H1 (cell line): ENCODE results near the gene CHRNA9. TPM values are rescaled to one million over a fixed set of nuclear protein-coding genes. Genes with fewer than 3 reads are reported as not detected.

Source experiments
- CTCF ChIA-PET: fragments of 300-600 bp; sonication (Branson Sonifier 250); formaldehyde crosslinking; loops from one replicate; lab custom pipeline; 2021; ENCODE audit not compliant: partially characterized antibody; lab: Charles Lee
- POLR2A ChIA-PET: fragments of 300-600 bp; sonication (Branson Sonifier 250); formaldehyde crosslinking; loops from one replicate; lab custom pipeline; 2021; ENCODE audit warnings: inconsistent platforms; ENCODE audit not compliant: partially characterized antibody; lab: Charles Lee
- DNase-seq, 2 experiments: peaks; one replicate each; pipeline versions ENCODE4 v3.0.0 to v3.0.0-alpha.2; 2010 to 2022; ENCODE audit warnings: low spot score in 2 of 2, low read depth in 1 of 2, mixed read lengths in 1 of 2
- FAIRE-seq: peaks from 2 replicates; lab custom pipeline; 2011; peaks lifted over from hg19 to GRCh38; lab: Jason Lieb, UNC
- H2AFZ ChIP-seq: 2 replicates; pipeline ENCODE4 v1.8.1; 2012; ENCODE audit warnings: low read length, inconsistent platforms
- H2AK5ac ChIP-seq: 2 replicates; pipeline ENCODE4 v1.6.1; 2013; ENCODE audit warnings: low read depth, low read length
- H2BK120ac ChIP-seq: replicated peaks from 2 replicates; pipeline ENCODE3; 2013; ENCODE audit warnings: low read depth, low read length, inconsistent platforms
- H2BK12ac ChIP-seq: 2 replicates; pipeline ENCODE4 v1.6.1; 2013; ENCODE audit warnings: low read depth, low read length
- H2BK15ac ChIP-seq: 2 replicates; pipeline ENCODE4 v1.6.1; 2013; ENCODE audit warnings: low read length
- H2BK20ac ChIP-seq: 2 replicates; pipeline ENCODE4 v1.6.1; 2013; ENCODE audit warnings: low read length
- H2BK5ac ChIP-seq: 2 replicates; pipeline ENCODE4 v1.6.1; 2013; ENCODE audit warnings: low read depth, low read length
- H3K14ac ChIP-seq: 2 replicates; pipeline ENCODE4 v1.6.1; 2013; ENCODE audit warnings: inconsistent platforms; ENCODE audit not compliant: insufficient read length
- H3K18ac ChIP-seq: 2 replicates; pipeline ENCODE4 v1.6.1; 2013; ENCODE audit warnings: low read length; ENCODE audit errors: extremely low read depth
- H3K23ac ChIP-seq: 2 replicates; pipeline ENCODE4 v1.6.1; 2013; ENCODE audit warnings: inconsistent platforms; ENCODE audit not compliant: insufficient read length
- H3K23me2 ChIP-seq: 2 replicates; pipeline ENCODE4 v1.6.1; 2013; ENCODE audit warnings: low read depth, low read length
- H3K27ac ChIP-seq: 2 replicates; pipeline ENCODE4 v1.6.1; 2011; ENCODE audit warnings: low read depth, low read length, inconsistent platforms
- H3K27me3 ChIP-seq, 4 experiments: replicated peaks in 1 of 4; 1 replicate in 1 of 4; 2 replicates in 3 of 4; pipeline versions ENCODE4 v1.6.1 to v1.8.1; 2011 to 2013; ENCODE audit warnings: low read length in 3 of 4, mild to moderate bottlenecking in 3 of 4, inconsistent platforms in 2 of 4, mixed read lengths in 2 of 4, moderate library complexity in 1 of 4; ENCODE audit not compliant: control insufficient read depth in 3 of 4, insufficient read depth in 3 of 4; ENCODE audit errors: extremely low read depth in 1 of 4
- H3K36me3 ChIP-seq, 4 experiments: 2 replicates each; pipeline versions ENCODE4 v1.6.1 to v1.8.1; 2011 to 2013; ENCODE audit warnings: mild to moderate bottlenecking in 4 of 4, low read length in 3 of 4, moderate library complexity in 2 of 4, control low read depth in 1 of 4, inconsistent platforms in 1 of 4; ENCODE audit not compliant: insufficient read depth in 4 of 4, control insufficient read depth in 2 of 4
- H3K4ac ChIP-seq: replicated peaks from 2 replicates; pipeline ENCODE3; 2013; ENCODE audit warnings: low read length, low read depth, mixed read lengths, inconsistent platforms; ENCODE audit not compliant: insufficient read length
- H3K4me1 ChIP-seq, 4 experiments: replicated peaks in 1 of 4; 1 replicate in 1 of 4; 2 replicates in 3 of 4; pipeline versions ENCODE4 v1.6.1 to v1.8.1; 2011 to 2013; ENCODE audit warnings: low read length in 3 of 4, inconsistent platforms in 2 of 4, mixed read lengths in 1 of 4; ENCODE audit not compliant: insufficient read depth in 4 of 4, control insufficient read depth in 3 of 4
- H3K4me2 ChIP-seq, 2 experiments: 2 replicates each; pipeline versions ENCODE4 v1.6.1 to v1.8.1; 2011 to 2013; ENCODE audit warnings: low read depth in 2 of 2, low read length in 2 of 2, control low read depth in 1 of 2, inconsistent platforms in 1 of 2, mild to moderate bottlenecking in 1 of 2; ENCODE audit not compliant: insufficient read depth in 1 of 2
- H3K4me3 ChIP-seq, 4 experiments: fragments of 200-600, 300-600 bp in 1 of 4; sonication (generic), shearing (Covaris generic), sonication (Bioruptor Twin) in 1 of 4; 2 replicates each; pipeline versions ENCODE4 v1.5.1 to v1.8.1; 2011 to 2016; ENCODE audit warnings: low read length in 4 of 4, low read depth in 3 of 4, control low read depth in 2 of 4, inconsistent platforms in 2 of 4, mild to moderate bottlenecking in 2 of 4, mixed read lengths in 1 of 4, moderate library complexity in 1 of 4; ENCODE audit not compliant: insufficient read depth in 2 of 4; ENCODE audit errors: extremely low read depth in 1 of 4
- H3K56ac ChIP-seq: replicated peaks from 2 replicates; pipeline ENCODE3; 2013; ENCODE audit warnings: low read depth, mild to moderate bottlenecking, mixed read lengths, low read length, inconsistent platforms; ENCODE audit not compliant: insufficient read length
- H3K79me1 ChIP-seq: 2 replicates; pipeline ENCODE4 v1.6.1; 2013; ENCODE audit warnings: low read depth, low read length, control low read depth
- H3K79me2 ChIP-seq, 2 experiments: 2 replicates each; pipeline versions ENCODE4 v1.6.1 to v1.8.1; 2012 to 2013; ENCODE audit warnings: low read length in 2 of 2, mild to moderate bottlenecking in 2 of 2, inconsistent platforms in 1 of 2; ENCODE audit not compliant: insufficient read depth in 2 of 2, control insufficient read depth in 1 of 2
- H3K9ac ChIP-seq, 4 experiments: replicated peaks in 1 of 4; 1 replicate in 1 of 4; 2 replicates in 3 of 4; pipeline versions ENCODE4 v1.6.1 to v1.8.1; 2011 to 2013; ENCODE audit warnings: low read depth in 3 of 4, low read length in 3 of 4, control low read depth in 2 of 4, mild to moderate bottlenecking in 2 of 4, moderate library complexity in 2 of 4, inconsistent platforms in 1 of 4; ENCODE audit errors: extremely low read depth in 1 of 4
- H3K9me3 ChIP-seq, 2 experiments: 2 replicates each; pipeline versions ENCODE4 v1.6.1 to v1.8.1; 2012 to 2013; ENCODE audit warnings: mild to moderate bottlenecking in 2 of 2, moderate library complexity in 2 of 2, control low read depth in 1 of 2, inconsistent platforms in 1 of 2, low read depth in 1 of 2, low read length in 1 of 2, mixed read lengths in 1 of 2; ENCODE audit not compliant: insufficient read depth in 2 of 2
- H4K20me1 ChIP-seq, 2 experiments: replicated peaks in 1 of 2; 2 replicates each; pipeline versions ENCODE3 to v1.8.1; 2011 to 2013; ENCODE audit warnings: inconsistent platforms in 2 of 2, low read length in 2 of 2, mild to moderate bottlenecking in 1 of 2; ENCODE audit not compliant: insufficient read depth in 2 of 2, control insufficient read depth in 1 of 2
- H4K5ac ChIP-seq: 2 replicates; pipeline ENCODE4 v1.6.1; 2013; ENCODE audit warnings: low read length, low read depth, mixed read lengths, inconsistent platforms; ENCODE audit not compliant: insufficient read length
- H4K8ac ChIP-seq: 2 replicates; pipeline ENCODE4 v1.8.0; 2013; ENCODE audit warnings: mild to moderate bottlenecking, moderate library complexity, low read length, inconsistent platforms; ENCODE audit not compliant: insufficient read depth; ENCODE audit errors: extremely low read depth
- H4K91ac ChIP-seq: replicated peaks from 2 replicates; pipeline ENCODE3; 2013; ENCODE audit warnings: low read length, mixed read lengths, inconsistent platforms; ENCODE audit not compliant: insufficient read length
- CHD2 ChIP-seq: IDR thresholded peaks from 2 replicates; pipeline ENCODE4 v1.6.1; 2012; ENCODE audit warnings: low read length, improper control_type of control experiment
- PHF8 ChIP-seq: fragments of 200-600 bp; sonication (generic); conservative IDR thresholded peaks from 2 replicates; pipeline ENCODE4 v1.7.1; 2012; ENCODE audit warnings: low read depth, mild to moderate bottlenecking, inconsistent platforms, low read length, moderate library complexity
- POLR2AphosphoS5 ChIP-seq: IDR thresholded peaks from 2 replicates; pipeline ENCODE4 v1.6.1; 2011; ENCODE audit warnings: low read depth, low read length
- SIN3A ChIP-seq, 2 experiments: IDR thresholded peaks in 1 of 2; conservative IDR thresholded peaks in 1 of 2; 2 replicates each; pipeline ENCODE4 v1.6.1; 2011 to 2012; ENCODE audit warnings: low read length in 2 of 2, improper control_type of control experiment in 1 of 2, low read depth in 1 of 2, mild to moderate bottlenecking in 1 of 2
- WGBS, 2 experiments: shearing (Covaris generic) in 1 of 2; methylation state at CpG; one replicate each; pipeline versions ENCODE4 v1.1.6 to v1.1.7; 2013 to 2015; ENCODE audit warnings: low lambda C conversion rate in 2 of 2, mixed read lengths in 2 of 2, inconsistent platforms in 1 of 2, low coverage in 1 of 2, missing lambda C conversion rate in 1 of 2; ENCODE audit not compliant: insufficient replicate concordance in 2 of 2, insufficient coverage in 1 of 2, insufficient read length in 1 of 2; ENCODE audit errors: extremely low coverage in 1 of 2, missing lambda C conversion rate in 1 of 2; 5-methylcytosine and 5-hydroxymethylcytosine counted together
- polyA plus RNA-seq, 7 experiments: library from polyadenylated mRNA; depleted of rRNA in 3 of 7; stranded (reverse) in 5 of 7; unstranded in 2 of 7; fragments of >200 nt in 5 of 7; fragments of 200-250 nt in 2 of 7; gene quantifications; 1 replicate in 5 of 7; 2 replicates in 1 of 7; 4 replicates in 1 of 7; pipeline versions ENCODE4 v1.2.1 to v1.2.3, GENCODE V29; 2011 to 2013; ENCODE audit warnings: missing spikeins in 2 of 7, mixed read lengths in 2 of 7
- total RNA-seq: library from RNA; stranded (reverse); fragmentation: NEBNext Ultra II Directional; extraction: Animal tissue kit (Norgen Biotek cat#: 25700); gene quantifications from 2 replicates; pipeline ENCODE4 v1.2.1, GENCODE V29; 2021

CHRNA9 gene
- total and polyA plus RNA-seq, 2 of the 8 experiments (the other 6 are each of a cell fraction or from before 2014, with no cell fraction given) = 1.4 to 3.3 TPM

DNA sequence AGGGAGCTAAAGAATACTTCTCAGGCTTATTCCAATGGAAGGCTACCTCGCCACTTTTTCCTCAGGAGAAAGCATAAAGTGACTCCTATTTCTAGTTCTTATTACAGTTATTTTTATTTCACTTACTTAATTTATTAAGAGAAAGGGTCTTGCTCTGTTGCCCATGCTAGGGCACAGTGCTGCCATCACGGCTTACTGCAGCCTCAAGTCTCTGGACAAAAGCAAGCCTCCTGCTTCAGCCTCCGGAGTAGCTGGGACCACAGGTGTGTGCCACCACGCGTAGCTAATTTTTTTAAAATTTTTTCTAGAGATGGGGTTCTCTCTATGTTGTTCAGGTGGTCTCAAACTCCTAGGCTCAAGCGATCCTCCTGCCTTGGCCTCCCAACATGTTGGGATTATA is 36.0 kb upstream of the CHRNA9 start:
- Histone ChIP-seq H3K23me2 (peaks cover 16% of the 10 kb centered on the region; the same call in 1 of the 2 replicates), H2BK15ac (no peak overlapping the region), H3K4me3 (no peak overlapping the region), H3K27me3 (no peaks in the 10 kb centered on the region), H2BK20ac (no peak overlapping the region), H4K5ac (no peak overlapping the region), H3K14ac (no peak overlapping the region), H4K20me1 (no peaks in the 10 kb centered on the region), H2BK12ac (no peak overlapping the region), H3K4ac (no peak overlapping the region), H2AFZ (no peak overlapping the region; the same call in 1 of the 2 replicates), H3K79me1 (no peaks in the 10 kb centered on the region), H3K4me2 (no peak overlapping the region), H4K91ac (no peak overlapping the region), H2BK5ac (no peak overlapping the region), H3K36me3 (no peaks in the 10 kb centered on the region), H3K9ac (no peak overlapping the region), H2AK5ac (no peak overlapping the region), H3K27ac (no peak overlapping the region), H3K18ac (no peak overlapping the region), H3K4me1 (peaks cover 0 to 5% (median 1%) of the 10 kb centered on the region in 4 experiments; a peak in 2 of 7 replicates), H3K79me2 (no peaks in the 10 kb centered on the region), H3K23ac (no peak overlapping the region), H4K8ac (no peak overlapping the region), H3K9me3 (peaks cover 6 to 8% of the 10 kb centered on the region in 2 experiments; a peak in 3 of 4 replicates), H3K56ac (no peak overlapping the region), H2BK120ac (no peak overlapping the region)
- ChIA-PET CTCF (interaction anchor here (1.2 to 1.3 kb wide), 2 partner anchors 8 to 18 kb away, joined by 3 to 5 read pairs; no protein-coding TSS in a partner anchor), POLR2A (no interaction called here)
- FAIRE-seq (no peak), DNase-seq (no peak)
- no peak for TF ChIP-seq POLR2AphosphoS5
- no peak for TF ChIP-seq CHD2
- TF ChIP-seq SIN3A (conservative IDR thresholded peaks at IDR 0.05 in 1 of 2, IDR thresholded peaks at IDR 0.05 in 1 of 2; ENCODE audit: low read depth in 1 of 2, low read length in 2 of 2) = no peak
- no peak for TF ChIP-seq PHF8
- whole genome bisulfite sequencing, 2 experiments = 95% methylated on average over 6 of the region's 6 CpGs; no CpG with 5 or more reads in 1 of the 2 experiments
